GM12872 (cell line): ENCODE measurements around the gene SHH.

Source experiments
- TF ChIP-seq, protein P1 (sequence below): IDR thresholded peaks from 3 replicates; pipeline ENCODE4 v1.5.1; 2011; ENCODE audit warnings: low read depth, mild to moderate bottlenecking, low read length, moderate library complexity; ENCODE audit not compliant: insufficient read depth

SHH gene

DNA sequence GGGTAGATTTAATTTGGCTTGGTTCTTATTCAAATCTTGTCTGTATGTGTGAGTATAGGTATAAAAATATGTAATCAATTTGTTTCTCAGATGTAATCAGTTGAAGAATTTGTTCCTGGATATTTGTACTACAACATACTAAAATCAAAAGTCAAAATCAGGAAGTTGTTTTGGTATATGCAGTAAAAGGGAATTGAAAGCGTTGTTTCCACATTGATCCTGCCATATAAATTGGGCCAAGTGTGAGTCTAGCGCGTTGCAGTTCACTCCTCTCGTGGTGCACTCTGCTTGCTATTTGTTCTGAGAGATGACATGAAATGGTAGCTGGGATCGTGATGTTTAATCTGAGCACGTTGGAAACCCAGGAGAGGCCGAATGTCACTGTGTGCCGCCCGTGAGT lies 55.9 kb downstream of the SHH start:
- TF ChIP-seq, protein P1, sequence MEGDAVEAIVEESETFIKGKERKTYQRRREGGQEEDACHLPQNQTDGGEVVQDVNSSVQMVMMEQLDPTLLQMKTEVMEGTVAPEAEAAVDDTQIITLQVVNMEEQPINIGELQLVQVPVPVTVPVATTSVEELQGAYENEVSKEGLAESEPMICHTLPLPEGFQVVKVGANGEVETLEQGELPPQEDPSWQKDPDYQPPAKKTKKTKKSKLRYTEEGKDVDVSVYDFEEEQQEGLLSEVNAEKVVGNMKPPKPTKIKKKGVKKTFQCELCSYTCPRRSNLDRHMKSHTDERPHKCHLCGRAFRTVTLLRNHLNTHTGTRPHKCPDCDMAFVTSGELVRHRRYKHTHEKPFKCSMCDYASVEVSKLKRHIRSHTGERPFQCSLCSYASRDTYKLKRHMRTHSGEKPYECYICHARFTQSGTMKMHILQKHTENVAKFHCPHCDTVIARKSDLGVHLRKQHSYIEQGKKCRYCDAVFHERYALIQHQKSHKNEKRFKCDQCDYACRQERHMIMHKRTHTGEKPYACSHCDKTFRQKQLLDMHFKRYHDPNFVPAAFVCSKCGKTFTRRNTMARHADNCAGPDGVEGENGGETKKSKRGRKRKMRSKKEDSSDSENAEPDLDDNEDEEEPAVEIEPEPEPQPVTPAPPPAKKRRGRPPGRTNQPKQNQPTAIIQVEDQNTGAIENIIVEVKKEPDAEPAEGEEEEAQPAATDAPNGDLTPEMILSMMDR, result no peak

DNA sequence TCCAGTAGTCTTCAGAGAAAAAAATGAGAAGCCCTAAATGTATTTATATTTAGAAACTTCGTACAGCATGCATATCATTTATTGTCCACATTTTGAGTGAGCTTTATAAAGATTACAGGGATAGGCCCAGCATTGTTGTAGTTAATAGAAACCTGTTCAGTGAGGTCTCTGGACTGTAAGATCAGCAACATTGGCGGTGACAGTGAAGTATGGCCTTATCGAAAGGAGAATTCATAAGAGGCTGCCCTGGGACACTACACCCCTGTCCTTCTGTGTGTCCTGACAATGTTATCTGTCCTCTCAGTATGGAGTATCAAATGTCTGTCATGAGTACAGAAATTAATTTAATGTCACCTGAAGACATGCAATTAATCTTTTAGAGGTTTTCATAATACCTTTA lies 57.2 kb downstream of the SHH start:
- TF ChIP-seq, protein P1, result no peak

DNA sequence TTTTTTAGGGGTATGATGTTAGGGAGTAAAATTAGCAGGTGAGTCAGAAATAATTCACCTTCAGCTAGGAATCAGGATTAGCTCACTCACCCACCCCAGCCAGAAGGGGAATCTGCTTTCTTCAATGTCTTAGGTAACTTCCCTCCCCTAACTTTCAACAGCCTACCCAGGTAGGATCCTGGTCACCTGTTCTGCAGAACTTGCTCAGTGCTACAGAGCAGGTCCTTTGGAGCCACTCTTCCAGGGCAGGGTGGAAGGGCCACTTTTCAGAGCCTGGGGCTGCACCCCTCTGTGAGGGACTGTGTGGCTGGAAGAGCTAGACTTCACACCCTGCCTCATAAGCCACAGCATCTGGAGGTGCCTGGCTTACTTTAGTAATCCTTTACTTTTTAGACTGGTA lies 58.1 kb downstream of the SHH start:
- TF ChIP-seq, protein P1, result no peak

DNA sequence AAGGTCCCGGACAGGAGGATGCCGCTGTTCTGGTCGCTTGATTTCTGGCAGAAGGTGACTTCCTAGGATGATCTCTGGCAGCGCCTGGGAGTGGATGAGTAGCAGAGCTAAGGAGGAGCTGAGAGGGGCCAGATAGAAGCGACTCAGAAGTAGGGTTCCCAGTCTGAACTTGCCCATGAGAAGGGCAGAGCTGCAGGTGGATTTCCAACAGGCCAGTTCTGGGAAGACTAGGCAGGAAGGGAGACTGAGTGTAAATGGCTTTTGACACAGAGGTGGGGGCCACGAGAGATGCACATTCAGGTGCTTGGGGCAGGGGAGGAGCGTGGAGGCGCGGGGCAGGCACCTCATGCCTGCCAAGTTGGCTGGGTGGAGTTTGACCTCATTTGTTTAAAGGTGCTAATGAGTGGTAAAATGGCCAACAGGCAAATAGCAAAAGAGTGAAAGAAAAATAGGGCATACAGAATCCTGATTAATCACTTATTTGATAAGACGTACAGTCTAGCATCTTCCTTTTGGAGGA lies 58.8 kb downstream of the SHH start:
- TF ChIP-seq, protein P1, result no peak

DNA sequence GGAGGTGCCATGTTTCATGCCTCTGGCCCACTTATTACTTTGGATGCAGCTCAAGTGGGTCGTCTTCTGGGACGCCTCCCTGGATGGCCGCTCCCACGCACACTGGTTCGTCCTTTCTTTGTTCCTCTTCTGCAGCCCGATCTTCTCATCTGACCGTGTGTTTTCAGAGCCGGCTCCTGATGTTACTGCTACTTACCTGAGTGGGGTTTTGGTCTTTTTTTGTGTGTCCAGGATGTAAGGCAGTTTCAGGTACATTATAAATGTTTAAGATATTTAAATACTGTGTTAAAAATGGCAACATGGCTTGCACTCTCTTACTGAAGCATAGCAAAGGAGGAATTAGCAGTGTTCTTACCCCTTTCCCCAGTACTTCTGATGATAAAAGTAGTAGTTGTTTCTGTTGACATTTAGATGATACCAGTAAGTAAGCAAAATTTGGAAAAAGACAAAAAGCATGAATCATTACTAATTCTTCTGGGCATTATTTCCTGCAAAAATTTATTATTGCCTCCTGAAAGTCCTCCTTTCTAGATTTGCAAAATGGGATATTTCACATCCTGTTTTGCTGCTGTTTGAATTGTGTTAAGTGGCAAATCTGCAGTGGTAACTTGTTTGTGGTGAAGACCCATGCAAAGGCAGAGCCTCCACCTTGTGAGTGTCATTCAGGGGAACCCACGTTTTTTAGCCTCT lies 59.4 kb downstream of the SHH start:
- TF ChIP-seq, protein P1, result no peak

DNA sequence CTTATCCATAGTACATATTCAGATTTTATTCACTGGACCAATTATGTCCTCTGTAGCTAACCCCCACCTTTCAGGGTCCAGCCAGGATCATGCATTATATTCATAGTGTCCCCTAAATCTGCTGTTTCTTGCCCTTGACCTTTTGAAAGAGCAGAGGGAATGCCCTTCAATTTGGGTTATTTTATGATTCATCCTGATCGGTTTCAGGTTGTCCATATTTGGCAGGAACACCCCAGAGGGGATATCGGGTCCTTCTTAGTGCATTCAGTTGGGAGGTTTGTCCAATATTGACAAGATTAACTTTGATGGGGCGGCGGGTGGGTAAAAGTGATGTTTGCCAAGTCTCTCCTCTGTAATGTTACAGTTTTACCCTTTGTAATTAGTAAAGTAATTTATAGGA lies 60.9 kb downstream of the SHH start:
- TF ChIP-seq, protein P1, result no peak

DNA sequence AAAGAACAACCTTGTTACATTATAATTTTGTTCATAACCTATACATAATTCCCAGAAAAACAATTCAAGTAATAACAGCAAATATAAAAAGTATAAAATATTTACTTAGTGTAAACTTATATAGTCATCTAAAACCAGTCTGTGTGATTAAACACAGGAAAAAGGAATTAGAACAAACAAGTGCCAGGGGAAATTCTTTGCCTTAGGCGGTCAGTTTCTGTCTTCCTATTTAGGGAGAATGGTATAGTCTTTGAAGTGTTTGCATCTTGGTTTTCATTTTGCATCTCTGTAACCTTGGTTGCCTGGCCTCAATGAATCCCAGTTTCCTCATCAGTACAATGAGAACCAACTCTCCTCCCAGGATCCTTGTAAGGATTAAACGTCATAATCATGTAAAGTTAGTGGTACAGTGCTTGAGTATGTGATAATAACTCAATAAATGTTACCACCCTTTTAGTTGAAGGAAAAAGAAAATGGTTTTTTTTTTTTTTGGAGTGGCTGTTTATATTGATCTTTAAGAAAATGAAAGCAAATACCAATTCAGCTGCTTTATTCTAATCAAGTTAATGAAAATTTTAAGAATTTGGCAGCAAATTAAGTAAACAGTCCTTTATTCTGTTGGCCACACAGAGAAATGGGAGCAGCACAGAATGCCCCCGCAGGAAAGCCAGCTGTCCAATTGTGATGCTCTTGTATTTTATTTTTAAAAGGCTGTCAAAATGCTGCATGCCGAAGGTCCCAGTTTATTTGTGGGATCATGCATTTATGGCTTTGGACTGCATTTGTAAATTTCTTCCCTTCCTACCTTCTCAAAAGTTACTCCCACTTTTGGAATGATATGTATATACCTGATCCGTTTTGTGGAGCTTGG lies 61.8 kb downstream of the SHH start:
- TF ChIP-seq, protein P1, result no peak
